BE2C (cell line): ENCODE data around the gene EFCAB13.

Source experiments
- DNase-seq: peaks from one replicate; pipeline ENCODE4 v3.0.0-alpha.2; 2020
- H3K27me3 ChIP-seq: fragments of 250-450 bp; sonication (Bioruptor Pico); 2 replicates; pipeline ENCODE4 v1.5.1; 2020; ENCODE audit warnings: mild to moderate bottlenecking
- H3K36me3 ChIP-seq: fragments of 250-450 bp; sonication (Bioruptor Pico); 2 replicates; pipeline ENCODE4 v1.5.1; 2020; ENCODE audit warnings: mild to moderate bottlenecking
- H3K4me1 ChIP-seq: fragments of 250-450 bp; sonication (Bioruptor Pico); 2 replicates; pipeline ENCODE4 v1.5.1; 2020
- H3K4me3 ChIP-seq: 2 replicates; pipeline ENCODE4 v1.5.1; 2011; ENCODE audit warnings: low read depth, low read length
- H3K9me3 ChIP-seq: fragments of 250-450 bp; sonication (Bioruptor Pico); 2 replicates; pipeline ENCODE4 v1.5.1; 2020
- TF ChIP-seq, protein P1 (sequence below): IDR thresholded peaks from 2 replicates; pipeline ENCODE4 v1.5.1; 2012; ENCODE audit warnings: mild to moderate bottlenecking, low read depth, low read length

Gene EFCAB13

GRCh38 chr17:47298712-47299111 is 25.0 kb upstream of the EFCAB13 start:
- TF ChIP-seq, protein P1, sequence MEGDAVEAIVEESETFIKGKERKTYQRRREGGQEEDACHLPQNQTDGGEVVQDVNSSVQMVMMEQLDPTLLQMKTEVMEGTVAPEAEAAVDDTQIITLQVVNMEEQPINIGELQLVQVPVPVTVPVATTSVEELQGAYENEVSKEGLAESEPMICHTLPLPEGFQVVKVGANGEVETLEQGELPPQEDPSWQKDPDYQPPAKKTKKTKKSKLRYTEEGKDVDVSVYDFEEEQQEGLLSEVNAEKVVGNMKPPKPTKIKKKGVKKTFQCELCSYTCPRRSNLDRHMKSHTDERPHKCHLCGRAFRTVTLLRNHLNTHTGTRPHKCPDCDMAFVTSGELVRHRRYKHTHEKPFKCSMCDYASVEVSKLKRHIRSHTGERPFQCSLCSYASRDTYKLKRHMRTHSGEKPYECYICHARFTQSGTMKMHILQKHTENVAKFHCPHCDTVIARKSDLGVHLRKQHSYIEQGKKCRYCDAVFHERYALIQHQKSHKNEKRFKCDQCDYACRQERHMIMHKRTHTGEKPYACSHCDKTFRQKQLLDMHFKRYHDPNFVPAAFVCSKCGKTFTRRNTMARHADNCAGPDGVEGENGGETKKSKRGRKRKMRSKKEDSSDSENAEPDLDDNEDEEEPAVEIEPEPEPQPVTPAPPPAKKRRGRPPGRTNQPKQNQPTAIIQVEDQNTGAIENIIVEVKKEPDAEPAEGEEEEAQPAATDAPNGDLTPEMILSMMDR = no peak
- no peaks in the 10 kb centered on the region for H3K36me3 ChIP-seq
- DNase-seq = no peak
- H3K9me3 ChIP-seq = no peaks in the 10 kb centered on the region
- H3K4me1 ChIP-seq = no peaks in the 10 kb centered on the region
- no peak overlapping the region for H3K4me3 ChIP-seq
- no peaks in the 10 kb centered on the region for H3K27me3 ChIP-seq

DNA sequence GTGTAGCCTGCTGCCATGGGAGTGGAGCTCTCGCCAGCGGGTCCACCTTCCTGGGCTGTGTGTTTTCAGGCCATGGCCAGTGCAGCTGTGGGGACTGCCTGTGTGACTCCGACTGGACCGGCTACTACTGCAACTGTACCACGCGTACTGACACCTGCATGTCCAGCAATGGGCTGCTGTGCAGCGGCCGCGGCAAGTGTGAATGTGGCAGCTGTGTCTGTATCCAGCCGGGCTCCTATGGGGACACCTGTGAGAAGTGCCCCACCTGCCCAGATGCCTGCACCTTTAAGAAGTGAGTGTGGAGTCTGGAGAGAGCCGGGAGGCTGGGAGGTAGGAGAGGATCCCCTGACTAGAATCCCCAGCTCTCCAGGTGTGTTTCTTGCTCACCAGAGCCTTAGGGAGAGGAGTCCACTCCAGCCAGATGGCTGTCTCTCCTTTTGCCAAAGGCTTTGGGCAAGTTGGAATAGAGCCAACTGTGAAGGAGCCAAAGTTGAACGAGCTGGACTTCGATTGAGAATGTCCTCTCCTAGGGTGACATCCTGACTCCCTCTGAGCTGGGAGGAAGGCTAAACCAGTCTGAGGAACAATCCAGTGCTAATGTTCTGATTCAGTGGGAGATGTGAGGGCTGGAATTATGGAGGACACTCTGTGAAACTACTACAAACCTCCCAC is 24.4 kb upstream of the EFCAB13 start:
- H3K4me3 ChIP-seq = no peak overlapping the region
- no peak for DNase-seq

GRCh38 chr17:47300718-47301117 is 23.0 kb upstream of the EFCAB13 start:
- no peak for DNase-seq
- H3K9me3 ChIP-seq = no peaks in the 10 kb centered on the region
- no peaks in the 10 kb centered on the region for H3K36me3 ChIP-seq
- H3K4me1 ChIP-seq = no peaks in the 10 kb centered on the region
- no peaks in the 10 kb centered on the region for H3K27me3 ChIP-seq
- H3K4me3 ChIP-seq = no peak overlapping the region
- TF ChIP-seq, protein P1 = no peak

More for the DNA sequence above, 24.4 kb upstream of the EFCAB13 start:
- Histone ChIP-seq H3K9me3 (no peaks in the 10 kb centered on the region), H3K27me3 (no peaks in the 10 kb centered on the region), H3K4me1 (no peaks in the 10 kb centered on the region), H3K36me3 (no peaks in the 10 kb centered on the region)
- TF ChIP-seq, protein P1 = no peak

DNA sequence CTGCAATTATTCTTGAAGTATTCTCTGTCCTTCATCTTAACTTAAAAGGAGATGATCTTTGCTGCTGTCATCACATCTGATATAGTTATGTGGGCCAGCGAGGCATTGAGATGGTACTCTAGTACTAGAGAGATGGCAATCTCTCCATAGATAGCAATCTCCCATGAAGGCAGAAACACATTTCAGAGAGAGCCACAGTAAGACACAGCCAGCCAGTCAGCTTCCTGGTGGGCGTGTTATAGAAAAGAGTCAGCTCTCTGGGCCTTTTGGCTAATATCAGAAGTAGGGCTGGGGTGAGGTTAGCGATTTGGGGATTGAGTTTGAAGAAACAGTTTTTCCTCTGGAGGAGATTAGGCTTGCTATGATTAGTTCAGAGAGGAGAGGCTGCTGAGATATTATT is 22.6 kb upstream of the EFCAB13 start:
- H3K36me3 ChIP-seq = no peaks in the 10 kb centered on the region
- no peaks in the 10 kb centered on the region for H3K4me1 ChIP-seq
- no peaks in the 10 kb centered on the region for H3K9me3 ChIP-seq
- TF ChIP-seq, protein P1 = no peak
- no peaks in the 10 kb centered on the region for H3K27me3 ChIP-seq
- DNase-seq = no peak
- no peak overlapping the region for H3K4me3 ChIP-seq

- TF ChIP-seq, protein P1 = no peak
- Histone ChIP-seq H3K36me3 (no peaks in the 10 kb centered on the region), H3K27me3 (no peaks in the 10 kb centered on the region), H3K9me3 (no peaks in the 10 kb centered on the region), H3K4me3 (no peak overlapping the region), H3K4me1 (no peaks in the 10 kb centered on the region)
- no peak for DNase-seq
Observed at GRCh38 chr17:47301831-47302230, 21.9 kb upstream of the EFCAB13 start.

DNA sequence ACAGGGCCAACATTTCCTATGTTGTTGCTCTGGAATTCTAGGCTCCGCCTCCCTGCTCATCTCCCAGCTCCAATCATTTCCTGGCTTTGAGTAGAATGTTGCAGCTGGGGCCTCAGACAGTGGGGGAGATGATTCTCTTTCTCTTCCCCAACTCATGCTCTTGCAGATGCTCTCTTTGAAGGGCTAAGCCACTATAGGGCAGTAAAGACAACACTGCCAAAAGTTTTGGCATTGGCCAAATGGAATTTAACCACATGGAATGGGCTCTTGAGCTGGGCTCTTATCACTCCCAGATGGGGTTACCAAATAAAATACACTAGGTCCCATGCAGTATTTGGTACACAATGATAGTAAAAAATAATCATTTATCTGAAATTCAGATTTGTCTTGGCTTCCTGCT is 19.6 kb upstream of the EFCAB13 start:
- TF ChIP-seq, protein P1 = no peak
- no peaks in the 10 kb centered on the region for H3K9me3 ChIP-seq

More for the DNA sequence above, 19.6 kb upstream of the EFCAB13 start:
- DNase-seq = no peak
- no peaks in the 10 kb centered on the region for H3K36me3 ChIP-seq
- H3K4me1 ChIP-seq = no peaks in the 10 kb centered on the region
- H3K27me3 ChIP-seq = no peaks in the 10 kb centered on the region
- no peak overlapping the region for H3K4me3 ChIP-seq
